GM18507 (cell line): ENCODE results near the gene DRD3.

Experiments
- DNase-seq: peaks from one replicate; pipeline ENCODE4 v3.0.0; 2011; ENCODE audit warnings: low read depth; ENCODE audit not compliant: insufficient read length; ENCODE audit errors: extremely low spot score
- FAIRE-seq: peaks from 2 replicates; lab custom pipeline; 2011; peaks lifted over from hg19 to GRCh38; lab: Jason Lieb, UNC

The DRD3 gene

GRCh38 chr3:114178770-114179368 is at the start of gene DRD3:
TSS of gene DRD3 (minus strand) at chr3:114179052. CDS start at chr3:114171992, 7,060 bp downstream.
- FAIRE-seq (peak; percentile 29), DNase-seq (no peak)

GRCh38 chr3:114227076-114227475 is 48.2 kb upstream of the DRD3 start:
- DNase-seq (no peak), FAIRE-seq (no peak)

GRCh38 chr3:114226313-114226712 is 47.5 kb upstream of the DRD3 start:
- DNase-seq, result no peak
- no peak for FAIRE-seq

GRCh38 chr3:114223143-114223542 is 44.3 kb upstream of the DRD3 start:
- DNase-seq (no peak), FAIRE-seq (peak; percentile 87)

- DNase-seq (no peak), FAIRE-seq (peak; percentile 9)
Measured at GRCh38 chr3:114221881-114222264, 43.0 kb upstream of the DRD3 start.

GRCh38 chr3:114221165-114221880 is 42.5 kb upstream of the DRD3 start:
- DNase-seq (no peak), FAIRE-seq (peak; percentile 48)

GRCh38 chr3:114219741-114220140 is 40.9 kb upstream of the DRD3 start:
- FAIRE-seq (no peak), DNase-seq (no peak)

- no peak for FAIRE-seq
- no peak for DNase-seq
Measured at GRCh38 chr3:114218578-114219185, 39.8 kb upstream of the DRD3 start.

- FAIRE-seq, result no peak
Measured at GRCh38 chr3:114218006-114218405, 39.2 kb upstream of the DRD3 start.

GRCh38 chr3:114217266-114217665 is 38.4 kb upstream of the DRD3 start:
- DNase-seq (no peak), FAIRE-seq (no peak)

More at GRCh38 chr3:114218006-114218405, 39.2 kb upstream of the DRD3 start:
- no peak for DNase-seq

GRCh38 chr3:114216186-114216970 is 37.5 kb upstream of the DRD3 start:
- FAIRE-seq, result no peak
- DNase-seq, result no peak

GRCh38 chr3:114214542-114215341 is 35.9 kb upstream of the DRD3 start:
- DNase-seq, result no peak
- no peak for FAIRE-seq

- FAIRE-seq, result peak; percentile 97
- peak; percentile 49 for DNase-seq
Measured at GRCh38 chr3:114213627-114214541, 35.0 kb upstream of the DRD3 start.

GRCh38 chr3:114213292-114213626 is 34.4 kb upstream of the DRD3 start:
- FAIRE-seq (no peak), DNase-seq (no peak)

- FAIRE-seq (no peak), DNase-seq (no peak)
Measured at GRCh38 chr3:114212646-114213045, 33.8 kb upstream of the DRD3 start.

GRCh38 chr3:114207768-114208167 is 28.9 kb upstream of the DRD3 start:
- DNase-seq (no peak), FAIRE-seq (peak; percentile 64)

GRCh38 chr3:114206342-114206741 is 27.5 kb upstream of the DRD3 start:
- no peak for DNase-seq
- FAIRE-seq, result no peak

GRCh38 chr3:114205541-114205940 is 26.7 kb upstream of the DRD3 start:
- FAIRE-seq (no peak), DNase-seq (no peak)
